CD14-positive monocyte (primary cell): Measurements from ENCODE around the gene SCYGR1. TPM values are rescaled to one million over a fixed set of nuclear protein-coding genes. Genes with fewer than 3 reads are reported as not detected.

Experiments used
- DNase-seq, 3 donors: peaks; one replicate each; pipeline ENCODE4 v3.0.0-alpha.2; 2011 to 2022
- H2AFZ ChIP-seq: 2 replicates; pipeline ENCODE4 v1.6.0; 2012; ENCODE audit warnings: mild to moderate bottlenecking, low read depth, low read length, inconsistent platforms; ENCODE audit not compliant: insufficient read depth, poor library complexity, severe bottlenecking
- H3K27ac ChIP-seq, 2 donors: 1 replicate in 1 of 2; 2 replicates in 1 of 2; pipeline ENCODE4 v1.5.1; 2012 to 2013; ENCODE audit warnings: low read length in 2 of 2, control low read depth in 1 of 2, inconsistent platforms in 1 of 2, low read depth in 1 of 2, mild to moderate bottlenecking in 1 of 2
- H3K27me3 ChIP-seq, 2 donors: one replicate each; pipeline versions ENCODE4 v1.6.0 to v1.6.1; 2011 to 2013; ENCODE audit warnings: low read length in 2 of 2; ENCODE audit not compliant: control insufficient read depth in 2 of 2, insufficient read depth in 2 of 2
- H3K36me3 ChIP-seq, 2 donors: replicated peaks in 1 of 2; 1 replicate in 1 of 2; 2 replicates in 1 of 2; pipeline versions ENCODE4 v1.5.1 to v1.6.1; 2012 to 2013; ENCODE audit warnings: low read length in 2 of 2, control low read depth in 1 of 2, inconsistent platforms in 1 of 2, mild to moderate bottlenecking in 1 of 2; ENCODE audit not compliant: insufficient read depth in 2 of 2, control insufficient read depth in 1 of 2
- H3K4me1 ChIP-seq, 2 donors: 1 replicate in 1 of 2; 2 replicates in 1 of 2; pipeline versions ENCODE4 v1.5.1 to v1.6.1; 2012 to 2013; ENCODE audit warnings: low read length in 2 of 2, control low read depth in 1 of 2, inconsistent platforms in 1 of 2, mild to moderate bottlenecking in 1 of 2, moderate library complexity in 1 of 2; ENCODE audit not compliant: insufficient read depth in 2 of 2, control insufficient read depth in 1 of 2
- H3K4me2 ChIP-seq: replicated peaks from 2 replicates; pipeline ENCODE3; 2012; ENCODE audit warnings: low read length, moderate library complexity, mild to moderate bottlenecking; ENCODE audit not compliant: poor library complexity, severe bottlenecking; ENCODE audit errors: extremely low read depth
- H3K4me3 ChIP-seq, 3 experiments: fragments of 200-600 bp in 1 of 3; sonication (generic) in 1 of 3; replicated peaks in 1 of 3; 1 replicate in 2 of 3; 2 replicates in 1 of 3; pipeline ENCODE4 v1.5.1; 2011 to 2013; ENCODE audit warnings: low read length in 3 of 3, mild to moderate bottlenecking in 3 of 3, control low read depth in 2 of 3, low read depth in 2 of 3, inconsistent platforms in 1 of 3, moderate library complexity in 1 of 3
- H3K79me2 ChIP-seq: 2 replicates; pipeline ENCODE4 v1.6.0; 2012; ENCODE audit warnings: mild to moderate bottlenecking, control low read depth, inconsistent platforms, low read length, moderate library complexity; ENCODE audit not compliant: insufficient read depth
- H3K9ac ChIP-seq: 2 replicates; pipeline ENCODE4 v1.6.0; 2017; ENCODE audit warnings: low read length, mild to moderate bottlenecking; ENCODE audit not compliant: insufficient read depth, poor library complexity, severe bottlenecking
- H3K9me3 ChIP-seq, 2 donors: replicated peaks in 1 of 2; 1 replicate in 1 of 2; 2 replicates in 1 of 2; pipeline versions ENCODE4 v1.5.1 to v1.6.1; 2012 to 2013; ENCODE audit warnings: low read length in 2 of 2, control low read depth in 1 of 2; ENCODE audit not compliant: control insufficient read depth in 1 of 2, insufficient read depth in 1 of 2
- H4K20me1 ChIP-seq: 2 replicates; pipeline ENCODE4 v1.6.0; 2012; ENCODE audit warnings: mild to moderate bottlenecking, low read length, control low read depth, moderate library complexity; ENCODE audit not compliant: insufficient read depth
- H3K27ac Mint-ChIP-seq, 7 donors: one replicate each; pipeline ENCODE4 v1.8.0; 2020; ENCODE audit warnings: mild to moderate bottlenecking in 7 of 7, mixed read lengths in 7 of 7, moderate library complexity in 6 of 7, inconsistent platforms in 2 of 7
- H3K27me3 Mint-ChIP-seq, 3 donors: one replicate each; pipeline ENCODE4 v1.8.0; 2021 to 2022; ENCODE audit warnings: low read depth in 3 of 3, mild to moderate bottlenecking in 3 of 3, mixed read lengths in 3 of 3, moderate library complexity in 3 of 3, inconsistent platforms in 1 of 3
- H3K36me3 Mint-ChIP-seq, 2 donors: one replicate each; pipeline ENCODE4 v1.8.0; 2020; ENCODE audit warnings: mixed read lengths in 2 of 2, inconsistent platforms in 1 of 2, mild to moderate bottlenecking in 1 of 2
- H3K4me1 Mint-ChIP-seq: one replicate; pipeline ENCODE4 v1.8.0; 2020; ENCODE audit warnings: mild to moderate bottlenecking, mixed read lengths
- H3K4me3 Mint-ChIP-seq, 2 donors: one replicate each; pipeline ENCODE4 v1.8.0; 2020; ENCODE audit warnings: mild to moderate bottlenecking in 2 of 2, mixed read lengths in 2 of 2, moderate library complexity in 1 of 2
- H3K9me3 Mint-ChIP-seq, 7 donors: one replicate each; pipeline ENCODE4 v1.8.0; 2020 to 2022; ENCODE audit warnings: mixed read lengths in 7 of 7, mild to moderate bottlenecking in 6 of 7, moderate library complexity in 6 of 7, inconsistent platforms in 2 of 7
- CTCF ChIP-seq: fragments of 200-600 bp; IDR thresholded peaks from one replicate; pipeline ENCODE4 v1.8.0; 2022; ENCODE audit warnings: antibody characterized with exemption, mild to moderate bottlenecking
- WGBS: methylation state at CpG from one replicate; pipeline ENCODE4 v1.1.5; 2013; ENCODE audit warnings: missing lambda C conversion rate; ENCODE audit not compliant: insufficient coverage; 5-methylcytosine and 5-hydroxymethylcytosine counted together
- intact Hi-C, 2 donors: fragments of 100-400 bp; cut with micrococcal nuclease; formaldehyde crosslinking; loops; one replicate each; pipeline versions ENCODE4 v1.15.0 to v1.15.1; 2023
- polyA plus RNA-seq, 3 donors: library from polyadenylated mRNA; depleted of rRNA in 1 of 3; unstranded in 2 of 3; stranded (reverse) in 1 of 3; fragments of 300-500 nt in 2 of 3; fragments of >200 nt in 1 of 3; fragmentation: Illumina TruSeq in 2 of 3; gene quantifications; 1 replicate in 2 of 3; 2 replicates in 1 of 3; pipeline ENCODE4 v1.2.3, GENCODE V29; 2012 to 2021

Gene SCYGR1
- polyA plus RNA-seq, 3 donors = not detected

- H3K36me3 Mint-ChIP-seq = no peaks in the 10 kb centered on the region
- peaks cover 49% of the 10 kb centered on the region for H3K4me1 Mint-ChIP-seq
- Histone ChIP-seq H3K4me2 (no peak overlapping the region), H3K4me3 (no peak overlapping the region), H3K4me1 (peaks cover 37 to 49% of the 10 kb centered on the region in 2 donors), H3K79me2 (no peaks in the 10 kb centered on the region), H3K27ac (no peak overlapping the region), H3K9ac (no peak overlapping the region), H3K9me3 (no peaks in the 10 kb centered on the region), H3K27me3 (no peaks in the 10 kb centered on the region), H4K20me1 (no peaks in the 10 kb centered on the region), H2AFZ (no peak overlapping the region), H3K36me3 (no peaks in the 10 kb centered on the region)
- H3K27me3 Mint-ChIP-seq = peaks cover 0 to 6% (median 0%) of the 10 kb centered on the region in 3 donors
- H3K9me3 Mint-ChIP-seq = no peaks in the 10 kb centered on the region
- no peak overlapping the region for H3K4me3 Mint-ChIP-seq
- DNase-seq = no peak
- intact Hi-C loops = loop anchor here (5.0 to 10.0 kb wide), 2 partner anchors 35 to 62 kb away; no protein-coding TSS in a partner anchor
- no peak for TF ChIP-seq CTCF
- H3K27ac Mint-ChIP-seq = no peak overlapping the region
Observed at GRCh38 chr2:227402321-227402720, 14.6 kb upstream of the SCYGR1 start.

- Histone ChIP-seq H3K9ac (no peak overlapping the region), H3K27ac (no peak overlapping the region), H3K4me2 (no peak overlapping the region), H3K27me3 (no peaks in the 10 kb centered on the region), H3K79me2 (no peaks in the 10 kb centered on the region), H2AFZ (no peak overlapping the region), H4K20me1 (no peaks in the 10 kb centered on the region), H3K9me3 (no peaks in the 10 kb centered on the region), H3K4me3 (no peak overlapping the region), H3K4me1 (peaks cover 32 to 45% of the 10 kb centered on the region in 2 donors), H3K36me3 (no peaks in the 10 kb centered on the region)
- TF ChIP-seq CTCF = no peak
- H3K36me3 Mint-ChIP-seq = no peaks in the 10 kb centered on the region
- 100% methylated on average over 2 of the region's 2 CpGs for WGBS
- peak in 1 of 3 donors; percentile 38 for DNase-seq
- no peak overlapping the region for H3K4me3 Mint-ChIP-seq
- H3K4me1 Mint-ChIP-seq = peaks cover 46% of the 10 kb centered on the region
- H3K27ac Mint-ChIP-seq = peak overlapping the region in 1 of 7 donors; percentile 37
- no peaks in the 10 kb centered on the region for H3K9me3 Mint-ChIP-seq
- peaks cover 0 to 6% (median 0%) of the 10 kb centered on the region in 3 donors for H3K27me3 Mint-ChIP-seq
- intact Hi-C loops = loop anchor here (5.0 to 10.0 kb wide), 2 partner anchors 36 to 63 kb away; no protein-coding TSS in a partner anchor
Observed at GRCh38 chr2:227401550-227401949, 13.8 kb upstream of the SCYGR1 start.
